BE2C (cell line): ENCODE measurements around the gene WDR64.

Experiments used
- DNase-seq: peaks from one replicate; pipeline ENCODE4 v3.0.0-alpha.2; 2020
- H3K27me3 ChIP-seq: fragments of 250-450 bp; sonication (Bioruptor Pico); 2 replicates; pipeline ENCODE4 v1.5.1; 2020; ENCODE audit warnings: mild to moderate bottlenecking
- H3K36me3 ChIP-seq: fragments of 250-450 bp; sonication (Bioruptor Pico); 2 replicates; pipeline ENCODE4 v1.5.1; 2020; ENCODE audit warnings: mild to moderate bottlenecking
- H3K4me1 ChIP-seq: fragments of 250-450 bp; sonication (Bioruptor Pico); 2 replicates; pipeline ENCODE4 v1.5.1; 2020
- H3K4me3 ChIP-seq: 2 replicates; pipeline ENCODE4 v1.5.1; 2011; ENCODE audit warnings: low read depth, low read length
- H3K9me3 ChIP-seq: fragments of 250-450 bp; sonication (Bioruptor Pico); 2 replicates; pipeline ENCODE4 v1.5.1; 2020
- CTCF ChIP-seq: IDR thresholded peaks from 2 replicates; pipeline ENCODE4 v1.5.1; 2012; ENCODE audit warnings: mild to moderate bottlenecking, low read depth, low read length

The WDR64 gene

DNA sequence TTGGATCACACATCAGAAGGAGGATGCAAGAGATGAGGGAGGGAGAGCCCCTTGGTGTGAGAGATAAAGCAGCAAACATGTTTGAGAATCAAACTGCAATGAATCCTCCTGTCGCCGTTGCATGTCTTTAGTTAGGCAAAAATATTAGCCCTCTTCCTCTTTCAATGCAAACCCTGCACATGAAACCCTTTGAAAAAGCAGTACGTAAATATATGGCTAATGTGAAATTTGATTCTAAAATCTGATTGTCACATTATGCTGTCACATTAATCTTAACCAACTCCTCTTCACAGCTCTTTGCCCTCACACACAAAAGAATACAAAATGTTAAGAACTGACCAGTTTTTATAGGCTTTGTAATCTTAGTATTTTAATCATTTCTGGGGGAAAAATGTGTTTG is 63.4 kb downstream of the WDR64 start:
- Histone ChIP-seq H3K36me3 (no peaks in the 10 kb centered on the region), H3K4me1 (no peaks in the 10 kb centered on the region), H3K27me3 (no peaks in the 10 kb centered on the region; the same call in 1 of the 2 replicates), H3K9me3 (no peaks in the 10 kb centered on the region), H3K4me3 (no peak overlapping the region)
- no peak for DNase-seq
- TF ChIP-seq CTCF, result no peak

- Histone ChIP-seq H3K36me3 (no peaks in the 10 kb centered on the region), H3K27me3 (no peaks in the 10 kb centered on the region; the same call in 1 of the 2 replicates), H3K4me1 (no peaks in the 10 kb centered on the region), H3K9me3 (no peaks in the 10 kb centered on the region), H3K4me3 (no peak overlapping the region)
- no peak for DNase-seq
- no peak for TF ChIP-seq CTCF
Measured at GRCh38 chr1:241715956-241716355, 63.9 kb downstream of the WDR64 start.

DNA sequence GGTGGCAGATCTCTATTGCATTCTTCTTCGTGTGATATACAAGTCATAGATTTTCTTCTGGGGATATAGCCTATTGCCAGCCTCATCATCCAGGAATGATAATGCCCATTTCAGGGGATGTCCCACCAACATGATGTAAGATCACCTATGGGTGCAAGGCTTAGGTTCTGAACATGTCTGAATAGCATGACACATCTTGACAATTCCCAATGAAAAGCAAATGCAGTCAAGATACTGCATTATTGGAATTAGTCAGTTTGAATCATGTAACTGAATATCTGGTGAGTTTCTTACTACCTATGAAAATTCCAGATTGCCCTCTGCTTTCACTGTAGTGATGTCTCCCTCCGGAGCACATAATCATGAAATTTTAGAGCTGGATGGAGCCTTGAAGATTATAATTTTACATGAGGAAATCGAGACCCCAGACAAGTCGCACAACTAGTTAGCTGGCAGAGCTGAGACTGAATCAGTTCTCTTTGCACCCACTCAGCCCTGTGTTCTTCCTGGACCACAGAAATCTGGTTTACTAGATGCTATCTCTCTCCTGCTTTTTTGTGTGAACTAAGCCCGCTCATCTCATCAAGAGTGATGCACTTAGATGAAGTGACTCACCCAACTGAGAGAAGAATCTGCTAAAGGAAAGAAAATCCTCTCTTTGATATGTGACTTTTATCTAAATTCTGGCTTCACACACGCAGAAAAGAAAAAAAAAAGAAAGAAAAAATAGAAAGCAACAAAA is 65.0 kb downstream of the WDR64 start:
- Histone ChIP-seq H3K4me1 (no peaks in the 10 kb centered on the region), H3K4me3 (no peak overlapping the region), H3K36me3 (no peaks in the 10 kb centered on the region), H3K27me3 (no peaks in the 10 kb centered on the region; the same call in 1 of the 2 replicates), H3K9me3 (no peaks in the 10 kb centered on the region)
- no peak for TF ChIP-seq CTCF
- DNase-seq, result no peak

GRCh38 chr1:241717975-241718374 is 65.9 kb downstream of the WDR64 start:
- H3K9me3 ChIP-seq, result no peaks in the 10 kb centered on the region
- no peak overlapping the region for H3K4me3 ChIP-seq
- no peaks in the 10 kb centered on the region; the same call in 1 of the 2 replicates for H3K27me3 ChIP-seq
- DNase-seq, result no peak
- H3K36me3 ChIP-seq, result no peaks in the 10 kb centered on the region
- TF ChIP-seq CTCF, result no peak
- no peaks in the 10 kb centered on the region for H3K4me1 ChIP-seq

DNA sequence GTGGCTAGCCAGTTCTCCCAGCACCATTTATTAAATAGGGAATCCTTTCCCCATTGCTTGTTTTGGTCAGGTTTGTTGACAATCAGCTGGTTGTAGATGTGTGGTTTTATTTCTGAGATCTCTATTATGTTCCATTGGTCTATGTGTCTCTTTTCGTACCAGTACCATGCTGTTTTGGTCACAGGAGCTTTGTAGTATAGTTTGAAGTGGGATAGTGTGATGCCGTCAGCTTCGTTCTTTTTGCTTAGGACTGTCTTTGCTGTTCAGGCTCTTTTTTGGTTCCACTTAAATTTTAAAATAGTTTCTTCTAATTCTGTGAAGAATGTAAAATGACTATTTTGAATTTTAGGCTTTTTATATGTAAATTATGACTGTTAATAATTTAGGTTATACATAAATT is 68.9 kb downstream of the WDR64 start:
- H3K4me1 ChIP-seq, result no peaks in the 10 kb centered on the region
- no peaks in the 10 kb centered on the region; the same call in 1 of the 2 replicates for H3K27me3 ChIP-seq
- H3K36me3 ChIP-seq, result no peaks in the 10 kb centered on the region
- DNase-seq, result no peak
- TF ChIP-seq CTCF, result no peak
- H3K9me3 ChIP-seq, result no peaks in the 10 kb centered on the region
- no peak overlapping the region for H3K4me3 ChIP-seq

DNA sequence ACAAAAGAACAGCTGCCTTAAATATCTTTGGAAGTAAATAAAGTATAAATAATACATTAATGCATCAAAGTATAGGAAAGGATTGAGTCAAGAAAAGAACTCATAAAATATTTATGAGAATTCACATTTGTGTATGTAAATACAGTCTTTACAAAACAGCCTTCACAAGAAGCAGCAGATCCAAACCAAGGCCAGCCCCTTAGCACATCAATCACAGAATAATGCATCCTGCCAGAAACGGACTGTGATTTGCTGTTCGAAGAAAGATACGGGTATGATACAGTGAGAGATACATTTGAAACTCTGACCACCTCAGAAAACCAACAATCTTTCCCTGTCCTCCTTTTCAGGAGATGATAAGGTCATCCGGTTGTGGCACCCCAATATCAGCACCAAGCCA is 70.9 kb downstream of the WDR64 start:
- Histone ChIP-seq H3K9me3 (no peaks in the 10 kb centered on the region), H3K36me3 (no peaks in the 10 kb centered on the region), H3K27me3 (no peaks in the 10 kb centered on the region), H3K4me1 (no peaks in the 10 kb centered on the region), H3K4me3 (no peak overlapping the region)
- TF ChIP-seq CTCF, result no peak
- no peak for DNase-seq
